GM12875 (cell line): Measurements from ENCODE around the gene ZNF723.
"Not testable (repeated sequence)": the region's sequence is repeated elsewhere in the genome, so short reads cannot be mapped to it uniquely, and the experiment has no call there.

Experiments
- H3K4me3 ChIP-seq: one replicate; pipeline ENCODE4 v1.5.1; 2011; ENCODE audit warnings: low read depth, low read length, control low read depth
- CTCF ChIP-seq: IDR thresholded peaks from 2 replicates; pipeline ENCODE4 v1.5.1; 2011; ENCODE audit warnings: low read depth, mild to moderate bottlenecking, control low read depth, inconsistent platforms, low read length, moderate library complexity, borderline replicate concordance; ENCODE audit not compliant: insufficient read depth

Gene ZNF723

GRCh38 chr19:22831211-22831610 is 880 bp upstream of the ZNF723 start:
- H3K4me3 ChIP-seq: no peak overlapping the region
- TF ChIP-seq CTCF: no peak

GRCh38 chr19:22857713-22858320 is 25.7 kb downstream of the ZNF723 start:
- H3K4me3 ChIP-seq: not testable (repeated sequence)

- no peak for TF ChIP-seq CTCF
- H3K4me3 ChIP-seq: no peak overlapping the region
These were observed 50.7 kb downstream of the ZNF723 start for GRCh38 chr19:22882797-22883196.

GRCh38 chr19:22893855-22894270 is 61.8 kb downstream of the ZNF723 start:
- TF ChIP-seq CTCF: no peak
- H3K4me3 ChIP-seq: no peak overlapping the region

GRCh38 chr19:22901431-22902130 is 69.5 kb downstream of the ZNF723 start:
- no peak for TF ChIP-seq CTCF
- no peak overlapping the region for H3K4me3 ChIP-seq
